PC-3 (cell line): ENCODE data around the gene ATE1. TPM values are rescaled to one million over a fixed set of nuclear protein-coding genes. Genes with fewer than 3 reads are reported as not detected.

ENCODE experiments used
- ATAC-seq: fragments of 200-7000 bp; cut with Tn5 transposase; 2 replicates; pipeline ENCODE4 v1.9.1; 2020; ENCODE audit warnings: mild to moderate bottlenecking, moderate library complexity
- BruUV-seq: library from RNA; stranded (reverse); fragments of 400-500 nt; replicated peaks from 2 replicates; lab custom pipeline; 2021; lab: Mats Ljungman, UMichigan
- CTCF ChIA-PET: fragments of 300-600 bp; sonication (Branson Sonifier 250); formaldehyde crosslinking; loops from one replicate; lab custom pipeline; 2022; ENCODE audit warnings: antibody characterized with exemption; lab: Charles Lee
- POLR2A ChIA-PET: fragments of 300-600 bp; sonication (Branson Sonifier 250); formaldehyde crosslinking; loops from one replicate; lab custom pipeline; 2022; ENCODE audit warnings: antibody characterized with exemption; ENCODE audit not compliant: unreplicated experiment; lab: Charles Lee
- DNase-seq: peaks from one replicate; pipeline ENCODE4 v3.0.0-alpha.2; 2015
- H2AFZ ChIP-seq: fragments of 300-600 bp; sonication (generic); 2 replicates; pipeline ENCODE4 v1.6.0; 2016; ENCODE audit warnings: antibody characterized with exemption, low read length
- H3F3A ChIP-seq: fragments of 300-600 bp; sonication (generic); one replicate; pipeline ENCODE4 v1.6.0; 2017; ENCODE audit warnings: antibody characterized with exemption, low read length, control low read depth, mild to moderate bottlenecking; ENCODE audit not compliant: unreplicated experiment
- H3K27ac ChIP-seq: fragments of 300-600 bp; sonication (generic); 2 replicates; pipeline ENCODE4 v1.5.1; 2016; ENCODE audit warnings: mild to moderate bottlenecking, low read length
- H3K27me3 ChIP-seq: fragments of 300-600 bp; sonication (generic); 2 replicates; pipeline ENCODE4 v1.6.1; 2016; ENCODE audit warnings: low read length, mixed read lengths
- H3K36me3 ChIP-seq: fragments of 300-600 bp; sonication (generic); 2 replicates; pipeline ENCODE4 v1.6.1; 2016; ENCODE audit warnings: low read depth, mixed run types, low read length, mixed read lengths
- H3K4me1 ChIP-seq: fragments of 300-600 bp; sonication (generic); 2 replicates; pipeline ENCODE4 v1.5.1; 2016; ENCODE audit warnings: low read length; ENCODE audit not compliant: insufficient read depth
- H3K4me2 ChIP-seq: fragments of 300-600 bp; sonication (generic); 2 replicates; pipeline ENCODE4 v1.6.0; 2016; ENCODE audit warnings: low read length
- H3K4me3 ChIP-seq: fragments of 300-600 bp; sonication (generic); 2 replicates; pipeline ENCODE4 v1.5.1; 2016; ENCODE audit warnings: mild to moderate bottlenecking, low read length, mixed read lengths
- H3K79me2 ChIP-seq: fragments of 300-600 bp; sonication (generic); 2 replicates; pipeline ENCODE4 v1.6.1; 2017; ENCODE audit warnings: low read length, mixed read lengths
- H3K9ac ChIP-seq: fragments of 300-600 bp; sonication (generic); 2 replicates; pipeline ENCODE4 v1.6.0; 2016; ENCODE audit warnings: mild to moderate bottlenecking, low read length
- H3K9me2 ChIP-seq: fragments of 300-600 bp; sonication (generic); replicated peaks from 2 replicates; pipeline ENCODE4 v1.6.1; 2016; ENCODE audit warnings: mixed run types, low read length, mixed read lengths
- H3K9me3 ChIP-seq: fragments of 300-600 bp; sonication (generic); 2 replicates; pipeline ENCODE4 v1.6.1; 2016; ENCODE audit warnings: low read length, mixed read lengths
- H4K20me1 ChIP-seq: fragments of 300-600 bp; sonication (generic); 2 replicates; pipeline ENCODE4 v1.6.1; 2016; ENCODE audit warnings: low read length, mixed read lengths
- CTCF ChIP-seq: fragments of 300-600 bp; sonication (generic); conservative IDR thresholded peaks from 2 replicates; pipeline ENCODE4 v1.5.1; 2017; ENCODE audit warnings: antibody characterized with exemption, low read depth, mild to moderate bottlenecking, low read length
- EZH2 ChIP-seq: fragments of 300-600 bp; sonication (generic); IDR thresholded peaks from one replicate; pipeline ENCODE4 v1.6.1; 2017; ENCODE audit warnings: antibody characterized with exemption, mild to moderate bottlenecking, low read length; ENCODE audit not compliant: unreplicated experiment
- EZH2phosphoT487 ChIP-seq: fragments of 300-600 bp; sonication (generic); IDR thresholded peaks from 2 replicates; pipeline ENCODE4 v1.6.1; 2018; ENCODE audit warnings: mild to moderate bottlenecking, antibody characterized with exemption, low read length, borderline replicate concordance
- intact Hi-C: fragments of 100-400 bp; cut with micrococcal nuclease; formaldehyde crosslinking; loops from 2 replicates; pipeline ENCODE4 v1.9.0; 2023
- total RNA-seq: library from RNA; depleted of rRNA; stranded (reverse); fragments of >200 nt; gene quantifications from 2 replicates; pipeline ENCODE4 v1.2.3, GENCODE V29; 2014

The ATE1 gene
- total RNA-seq, 1 experiment from 2014 or later: 12.8 TPM

- no TSS peak for BruUV-seq
- Histone ChIP-seq H3K9me2 (no peaks in the 10 kb centered on the region), H3K36me3 (no peaks in the 10 kb centered on the region), H4K20me1 (no peaks in the 10 kb centered on the region), H3K4me1 (no peaks in the 10 kb centered on the region), H3F3A (no peaks in the 10 kb centered on the region), H2AFZ (no peak overlapping the region), H3K4me2 (no peak overlapping the region), H3K9me3 (no peaks in the 10 kb centered on the region), H3K27me3 (no peaks in the 10 kb centered on the region), H3K79me2 (no peaks in the 10 kb centered on the region), H3K9ac (no peak overlapping the region), H3K27ac (no peak overlapping the region), H3K4me3 (no peak overlapping the region)
- DNase-seq: no peak
- ATAC-seq: no peak
- intact Hi-C loops: no loop called here
- CTCF ChIA-PET: no interaction called here
- no peak for TF ChIP-seq CTCF
- POLR2A ChIA-PET: no interaction called here
Measured at GRCh38 chr10:121949451-121949850, 21.6 kb upstream of the ATE1 start.

DNA sequence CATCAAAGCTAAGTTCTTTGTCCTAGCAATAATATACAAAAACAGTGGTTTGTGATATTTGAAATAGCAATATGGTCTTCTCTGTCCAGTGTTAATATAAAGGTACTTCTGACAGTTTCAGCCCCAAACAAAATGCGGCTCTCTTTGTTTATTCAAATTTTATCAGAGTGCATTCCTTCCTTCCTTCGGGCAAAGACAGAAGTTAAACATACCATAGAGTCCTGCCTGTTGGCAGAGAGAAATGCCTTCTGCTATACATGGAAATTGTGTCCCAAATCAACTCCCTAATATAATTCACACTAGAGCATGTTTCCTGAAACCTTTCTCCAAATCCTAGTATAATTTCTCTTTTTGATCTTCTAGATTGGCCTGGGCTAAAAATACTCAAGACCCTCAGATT, 21.2 kb upstream of the ATE1 start:
- no peak for DNase-seq
- H2AFZ ChIP-seq: no peak overlapping the region
- intact Hi-C loops: no loop called here
- no peaks in the 10 kb centered on the region for H3K4me1 ChIP-seq
- H3K9me3 ChIP-seq: no peaks in the 10 kb centered on the region
- ChIA-PET POLR2A (interaction anchor here (0.7 kb wide), 1 partner anchor 114 kb away, joined by 4 read pairs; no protein-coding TSS in a partner anchor), CTCF (interaction anchor here (1.0 kb wide), 1 partner anchor 47 kb away, joined by 3 read pairs; no protein-coding TSS in a partner anchor)
- no peak for TF ChIP-seq EZH2phosphoT487
- TF ChIP-seq EZH2: no peak
- TF ChIP-seq CTCF: no peak
- BruUV-seq: no TSS peak
- no peaks in the 10 kb centered on the region for H3K9me2 ChIP-seq
- H3K4me3 ChIP-seq: no peak overlapping the region
- no peaks in the 10 kb centered on the region for H3F3A ChIP-seq
- ATAC-seq: peak; percentile 64
- H4K20me1 ChIP-seq: no peaks in the 10 kb centered on the region
- no peak overlapping the region for H3K9ac ChIP-seq
- H3K79me2 ChIP-seq: no peaks in the 10 kb centered on the region
- H3K27me3 ChIP-seq: no peaks in the 10 kb centered on the region
- H3K27ac ChIP-seq: no peak overlapping the region
- H3K4me2 ChIP-seq: no peak overlapping the region
- no peaks in the 10 kb centered on the region for H3K36me3 ChIP-seq

DNA sequence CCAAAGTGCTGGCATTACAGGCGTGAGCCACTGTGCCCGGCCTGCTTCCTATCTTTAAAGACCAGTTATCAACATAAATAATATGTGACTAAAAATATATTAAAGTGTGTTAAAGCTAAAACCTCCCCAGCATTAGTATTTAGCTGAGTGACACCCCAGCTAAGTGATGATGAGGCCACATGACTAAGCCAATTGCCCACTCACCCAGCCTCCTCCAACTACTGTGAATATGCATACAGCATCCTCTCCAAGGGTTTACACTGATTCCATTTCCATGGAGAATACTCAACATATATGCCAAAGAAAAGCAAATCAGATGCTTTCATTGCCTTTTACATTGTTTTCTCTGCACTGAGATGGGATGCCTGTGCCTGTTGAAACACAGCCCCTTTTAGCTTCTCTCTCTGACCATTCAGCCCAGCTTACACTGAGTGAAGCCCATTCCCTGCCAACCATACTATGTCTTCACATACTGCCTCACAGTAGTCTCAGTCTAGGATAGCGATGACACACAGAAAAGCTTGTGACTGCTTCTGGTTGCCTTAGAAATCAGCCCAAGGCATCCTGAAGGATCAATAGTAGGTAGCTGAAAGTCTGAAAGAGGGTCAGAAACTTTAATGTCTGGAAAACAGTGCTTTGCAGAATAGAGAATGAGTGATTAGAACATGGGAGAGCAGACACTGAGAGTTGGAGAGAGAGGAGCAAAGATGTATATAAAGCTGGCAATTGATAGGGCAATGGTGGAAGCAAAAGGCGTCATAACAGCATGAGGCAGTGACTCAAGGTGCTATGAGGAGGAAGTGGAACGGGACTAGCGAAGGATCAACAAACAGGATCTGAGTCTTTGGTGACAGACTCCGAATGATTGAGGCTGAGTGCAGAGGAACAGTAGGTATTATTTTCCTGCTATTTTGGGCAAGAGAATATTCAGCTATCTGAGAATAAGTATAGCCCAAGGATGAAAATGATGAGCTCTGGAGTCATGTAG, 19.8 kb upstream of the ATE1 start:
- H2AFZ ChIP-seq: no peak overlapping the region
- no peak for TF ChIP-seq EZH2phosphoT487
- no peak for TF ChIP-seq EZH2
- TF ChIP-seq CTCF: no peak
- POLR2A ChIA-PET: no interaction called here
- no peaks in the 10 kb centered on the region for H3K9me2 ChIP-seq
- no peaks in the 10 kb centered on the region for H3K79me2 ChIP-seq
- no peaks in the 10 kb centered on the region for H3K9me3 ChIP-seq
- H3K4me2 ChIP-seq: no peak overlapping the region
- no peak overlapping the region for H3K4me3 ChIP-seq
- H4K20me1 ChIP-seq: no peaks in the 10 kb centered on the region
- peaks cover 10% of the 10 kb centered on the region for H3K4me1 ChIP-seq
- CTCF ChIA-PET: interaction anchor here (1.0 kb wide), 1 partner anchor 45 kb away, joined by 3 read pairs; no protein-coding TSS in a partner anchor
- ATAC-seq (peak; percentile 55), DNase-seq (no peak)
- H3K27ac ChIP-seq: no peak overlapping the region
- H3K27me3 ChIP-seq: no peaks in the 10 kb centered on the region
- intact Hi-C loops: no loop called here
- no peak overlapping the region for H3K9ac ChIP-seq
- H3F3A ChIP-seq: no peaks in the 10 kb centered on the region
- BruUV-seq: no TSS peak
- H3K36me3 ChIP-seq: no peaks in the 10 kb centered on the region
